ENCODE results near the gene CRYGS.

GRCh38 chr3:186489507-186489906 is 54.7 kb downstream of the CRYGS start:
- TF ChIP-seq REST (IDR thresholded peaks at IDR 0.05; ENCODE audit: insufficient read depth in 1 of 2, low read depth in 2 of 2, low read length in 2 of 2) (no peak), TAF1 (IDR thresholded peaks at IDR 0.05; ENCODE audit: borderline replicate concordance, insufficient read depth, low read length) (no peak), POLR2AphosphoS5 (IDR thresholded peaks at IDR 0.05; ENCODE audit: low read depth, low read length) (no peak), SIN3A (IDR thresholded peaks at IDR 0.05; ENCODE audit: borderline replicate concordance, insufficient read depth, low read length) (no peak), FOXP2 (optimal IDR thresholded peaks at IDR 0.05; ENCODE audit: borderline replicate concordance, extremely low read depth, extremely low read length, insufficient read depth) (no peak)
